ENCODE measurements around the gene SLC45A2.
"Not testable (repeated sequence)": the region's sequence is repeated elsewhere in the genome, so short reads cannot be mapped to it uniquely, and the experiment has no call there.

Gene SLC45A2

GRCh38 chr5:33968211-33969005 lies 16.1 kb downstream of the SLC45A2 start:
- no peak overlapping the region for H3K4me3 ChIP-seq (ENCODE audit: low read depth, low read length)
- TF ChIP-seq MAX (IDR thresholded peaks at IDR 0.05; ENCODE audit: low read depth, low read length) (no peak), MYC (IDR thresholded peaks at IDR 0.05; ENCODE audit: low read depth, low read length) (no peak), CTCF (IDR thresholded peaks at IDR 0.05; ENCODE audit: low read depth, low read length) (no peak), POLR2A (IDR thresholded peaks at IDR 0.05; ENCODE audit: extremely low read depth, insufficient read length) (no peak)
- DNase-seq (ENCODE audit: low read depth), result no peak

GRCh38 chr5:33966805-33967204 lies 17.7 kb downstream of the SLC45A2 start:
- TF ChIP-seq MYC (IDR thresholded peaks at IDR 0.05; ENCODE audit: low read depth, low read length) (no peak), CTCF (IDR thresholded peaks at IDR 0.05; ENCODE audit: low read depth, low read length) (no peak), MAX (IDR thresholded peaks at IDR 0.05; ENCODE audit: low read depth, low read length) (no peak), POLR2A (IDR thresholded peaks at IDR 0.05; ENCODE audit: extremely low read depth, insufficient read length) (no peak)
- H3K4me3 ChIP-seq (ENCODE audit: low read depth, low read length), result no peak overlapping the region
- DNase-seq (ENCODE audit: low read depth), result no peak

GRCh38 chr5:33964132-33964700 lies 20.3 kb downstream of the SLC45A2 start:
- no peak for DNase-seq (ENCODE audit: low read depth)
- no peak overlapping the region for H3K4me3 ChIP-seq (ENCODE audit: low read depth, low read length)

GRCh38 chr5:33958176-33958575 lies 26.3 kb downstream of the SLC45A2 start:
- no peak for TF ChIP-seq CTCF (IDR thresholded peaks at IDR 0.05; ENCODE audit: low read depth, low read length)
- no peak for TF ChIP-seq MAX (IDR thresholded peaks at IDR 0.05; ENCODE audit: low read depth, low read length)
- TF ChIP-seq MYC (IDR thresholded peaks at IDR 0.05; ENCODE audit: low read depth, low read length), result no peak
- no peak for TF ChIP-seq POLR2A (IDR thresholded peaks at IDR 0.05; ENCODE audit: extremely low read depth, insufficient read length)
- no peak overlapping the region for H3K4me3 ChIP-seq (ENCODE audit: low read depth, low read length)
- no peak for DNase-seq (ENCODE audit: low read depth)

More at GRCh38 chr5:33964132-33964700, 20.3 kb downstream of the SLC45A2 start:
- TF ChIP-seq POLR2A (IDR thresholded peaks at IDR 0.05; ENCODE audit: extremely low read depth, insufficient read length), result no peak
- no peak for TF ChIP-seq MAX (IDR thresholded peaks at IDR 0.05; ENCODE audit: low read depth, low read length)
- TF ChIP-seq CTCF (IDR thresholded peaks at IDR 0.05; ENCODE audit: low read depth, low read length), result no peak
- TF ChIP-seq MYC (IDR thresholded peaks at IDR 0.05; ENCODE audit: low read depth, low read length), result no peak

- no peak for DNase-seq (ENCODE audit: low read depth)
- TF ChIP-seq CTCF (IDR thresholded peaks at IDR 0.05; ENCODE audit: low read depth, low read length) (no peak), MYC (IDR thresholded peaks at IDR 0.05; ENCODE audit: low read depth, low read length) (no peak), MAX (IDR thresholded peaks at IDR 0.05; ENCODE audit: low read depth, low read length) (no peak), POLR2A (IDR thresholded peaks at IDR 0.05; ENCODE audit: extremely low read depth, insufficient read length) (no peak)
Measured at GRCh38 chr5:33957577-33958150, 26.8 kb downstream of the SLC45A2 start.

GRCh38 chr5:33952175-33952574 lies 32.3 kb downstream of the SLC45A2 start:
- not testable (repeated sequence) for H3K4me3 ChIP-seq (ENCODE audit: low read depth, low read length); DNase-seq (ENCODE audit: low read depth)

More at GRCh38 chr5:33957577-33958150, 26.8 kb downstream of the SLC45A2 start:
- H3K4me3 ChIP-seq (ENCODE audit: low read depth, low read length), result no peak overlapping the region

All from NB4 (cell line).